IPS DF 6.9 (cell line): ENCODE measurements around the gene CAPZB.

Source experiments
- DNase-seq: peaks from one replicate; pipeline ENCODE4 v3.0.0-alpha.2; 2013; ENCODE audit warnings: low read depth, low spot score
- H3K27ac ChIP-seq: one replicate; pipeline ENCODE4 v1.5.1; 2013; ENCODE audit warnings: low read length, control low read depth
- H3K27me3 ChIP-seq: 2 replicates; pipeline ENCODE4 v1.6.1; 2013; ENCODE audit warnings: mild to moderate bottlenecking, low read length; ENCODE audit not compliant: control insufficient read depth, insufficient read depth
- H3K36me3 ChIP-seq: 2 replicates; pipeline ENCODE4 v1.6.1; 2013; ENCODE audit warnings: low read length; ENCODE audit not compliant: control insufficient read depth, insufficient read depth
- H3K4me1 ChIP-seq: 2 replicates; pipeline ENCODE4 v1.6.1; 2013; ENCODE audit warnings: low read length; ENCODE audit not compliant: control insufficient read depth, insufficient read depth
- H3K4me3 ChIP-seq: 2 replicates; pipeline ENCODE4 v1.5.1; 2013; ENCODE audit warnings: mild to moderate bottlenecking, low read length
- H3K9me3 ChIP-seq: 2 replicates; pipeline ENCODE4 v1.6.1; 2013; ENCODE audit warnings: low read length, inconsistent platforms; ENCODE audit not compliant: control insufficient read depth, insufficient read depth
- WGBS: extraction: QIAGEN DNeasy Blood & Tissue Kit; methylation state at CpG from one replicate; pipeline ENCODE4 v1.1.7; 2013; ENCODE audit warnings: mixed read lengths, missing lambda C conversion rate; ENCODE audit not compliant: insufficient read length, insufficient coverage; 5-methylcytosine and 5-hydroxymethylcytosine counted together

CAPZB gene

DNA sequence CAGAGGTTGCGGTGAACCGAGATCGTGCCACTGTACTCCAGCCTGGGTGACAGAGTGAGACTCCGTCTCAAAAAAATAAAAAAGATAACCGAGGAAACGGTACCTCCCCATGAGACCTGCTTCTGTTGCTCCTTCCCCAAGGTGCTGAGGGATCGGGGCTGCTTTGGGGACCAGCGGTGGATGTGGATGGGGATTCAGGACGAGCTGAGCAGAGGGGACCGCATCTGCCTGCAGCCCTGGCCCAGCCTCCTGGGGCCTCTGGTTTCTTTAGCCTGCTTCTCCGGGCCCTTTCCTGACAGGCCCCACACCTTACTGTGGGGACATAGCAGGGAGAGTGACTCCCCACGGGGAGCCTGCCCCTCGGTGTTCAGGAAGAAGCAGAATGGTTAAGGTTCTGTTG, 156.2 kb downstream of the CAPZB start:
- Histone ChIP-seq H3K27me3 (no peaks in the 10 kb centered on the region), H3K9me3 (no peaks in the 10 kb centered on the region), H3K36me3 (peaks cover 18% of the 10 kb centered on the region), H3K4me1 (no peaks in the 10 kb centered on the region), H3K4me3 (no peak overlapping the region), H3K27ac (no peak overlapping the region)
- WGBS, result no CpG with 5 or more reads among the region's 13 CpGs
- DNase-seq, result no peak

DNA sequence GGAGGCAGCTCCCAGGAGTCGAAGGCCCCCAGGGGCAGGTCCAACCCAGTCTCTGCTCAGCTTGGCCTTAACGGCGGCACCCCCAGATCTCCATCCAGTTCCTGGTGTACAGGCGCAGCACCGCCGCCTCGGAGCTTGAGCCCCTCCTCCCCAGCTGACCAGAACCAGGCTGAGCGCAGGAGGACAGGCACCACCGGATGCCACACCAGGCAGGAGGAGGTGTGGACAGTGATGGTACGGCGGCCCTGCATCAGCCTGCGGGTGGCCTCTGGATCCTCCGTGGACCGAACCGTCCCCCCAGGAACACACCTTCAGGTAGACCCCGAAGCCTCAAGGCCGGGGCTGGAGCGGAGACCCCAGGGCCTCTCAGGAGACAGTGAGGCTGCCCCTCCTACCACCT, 156.9 kb downstream of the CAPZB start:
- Histone ChIP-seq H3K27me3 (no peaks in the 10 kb centered on the region), H3K4me3 (no peak overlapping the region), H3K27ac (no peak overlapping the region), H3K9me3 (no peaks in the 10 kb centered on the region), H3K4me1 (no peaks in the 10 kb centered on the region), H3K36me3 (peaks cover 18% of the 10 kb centered on the region)
- whole genome bisulfite sequencing, result no CpG with 5 or more reads among the region's 18 CpGs
- DNase-seq, result no peak

DNA sequence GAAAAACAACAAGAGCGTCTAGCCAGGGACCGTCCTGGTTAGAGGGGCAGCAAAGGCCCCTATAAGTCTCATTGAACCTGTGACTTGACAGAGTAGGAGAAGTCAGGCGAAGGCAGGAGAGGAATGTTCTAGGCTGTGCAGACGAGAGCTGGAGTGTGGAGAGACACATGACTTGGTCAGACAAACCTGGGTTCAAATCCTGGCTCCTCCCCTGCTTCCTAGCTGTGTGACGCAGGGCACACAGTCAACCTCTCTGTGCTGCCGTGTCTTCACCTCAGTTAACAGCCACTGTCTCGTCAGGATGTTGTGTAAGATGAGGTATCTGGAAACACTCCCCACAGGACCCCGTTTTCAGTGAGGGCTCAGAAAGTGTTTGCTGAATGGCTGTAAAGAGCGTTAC, 157.6 kb downstream of the CAPZB start:
- Histone ChIP-seq H3K4me1 (no peaks in the 10 kb centered on the region), H3K36me3 (peaks cover 18% of the 10 kb centered on the region), H3K27me3 (no peaks in the 10 kb centered on the region), H3K27ac (no peak overlapping the region), H3K4me3 (no peak overlapping the region), H3K9me3 (no peaks in the 10 kb centered on the region)
- no peak for DNase-seq
- no CpG with 5 or more reads among the region's 9 CpGs for WGBS

DNA sequence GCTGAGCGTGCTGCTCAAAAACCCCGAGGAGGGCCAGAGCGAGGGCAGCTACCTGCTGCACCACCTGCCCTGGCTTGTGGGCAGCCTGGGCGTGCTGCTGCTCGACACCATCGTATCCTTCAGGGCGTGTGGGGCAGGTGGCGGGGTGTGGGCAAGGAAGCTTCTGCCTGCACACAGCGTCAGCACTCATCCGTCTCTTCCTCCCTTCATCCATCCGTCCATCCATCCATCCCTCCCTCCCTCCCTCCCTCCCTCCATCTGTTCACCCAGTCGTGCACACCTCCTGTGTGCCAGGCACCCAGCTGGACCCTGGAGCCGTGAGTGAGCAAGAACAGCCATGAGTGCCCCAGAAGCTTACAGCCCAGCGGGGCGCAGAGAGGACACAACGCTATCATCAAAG, 158.0 kb downstream of the CAPZB start:
- Histone ChIP-seq H3K9me3 (no peaks in the 10 kb centered on the region), H3K27me3 (no peaks in the 10 kb centered on the region), H3K36me3 (peaks cover 18% of the 10 kb centered on the region), H3K4me1 (no peaks in the 10 kb centered on the region), H3K27ac (no peak overlapping the region), H3K4me3 (no peak overlapping the region)
- DNase-seq, result no peak
- WGBS, result no CpG with 5 or more reads among the region's 16 CpGs

DNA sequence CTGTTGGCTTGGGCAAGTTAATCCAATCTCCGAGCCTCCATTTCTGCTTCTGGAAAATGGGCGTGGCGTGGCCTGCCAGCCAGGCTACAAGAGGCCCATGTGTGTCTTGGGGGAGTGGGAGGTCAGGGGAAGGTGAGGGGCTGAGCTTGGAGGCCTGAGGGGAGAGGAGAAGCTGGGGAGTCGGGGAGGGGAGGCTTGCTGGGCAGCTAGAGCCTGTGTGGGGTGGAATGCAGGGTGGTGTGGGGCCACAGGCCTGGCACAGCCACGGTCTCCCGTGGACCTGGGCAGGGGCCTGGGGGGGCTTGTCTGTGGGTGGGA, 158.6 kb downstream of the CAPZB start:
- Histone ChIP-seq H3K27me3 (no peaks in the 10 kb centered on the region), H3K4me3 (no peak overlapping the region), H3K36me3 (peaks cover 18% of the 10 kb centered on the region), H3K9me3 (no peaks in the 10 kb centered on the region), H3K4me1 (no peaks in the 10 kb centered on the region), H3K27ac (no peak overlapping the region)
- WGBS, result no CpG with 5 or more reads among the region's 6 CpGs
- DNase-seq, result no peak

DNA sequence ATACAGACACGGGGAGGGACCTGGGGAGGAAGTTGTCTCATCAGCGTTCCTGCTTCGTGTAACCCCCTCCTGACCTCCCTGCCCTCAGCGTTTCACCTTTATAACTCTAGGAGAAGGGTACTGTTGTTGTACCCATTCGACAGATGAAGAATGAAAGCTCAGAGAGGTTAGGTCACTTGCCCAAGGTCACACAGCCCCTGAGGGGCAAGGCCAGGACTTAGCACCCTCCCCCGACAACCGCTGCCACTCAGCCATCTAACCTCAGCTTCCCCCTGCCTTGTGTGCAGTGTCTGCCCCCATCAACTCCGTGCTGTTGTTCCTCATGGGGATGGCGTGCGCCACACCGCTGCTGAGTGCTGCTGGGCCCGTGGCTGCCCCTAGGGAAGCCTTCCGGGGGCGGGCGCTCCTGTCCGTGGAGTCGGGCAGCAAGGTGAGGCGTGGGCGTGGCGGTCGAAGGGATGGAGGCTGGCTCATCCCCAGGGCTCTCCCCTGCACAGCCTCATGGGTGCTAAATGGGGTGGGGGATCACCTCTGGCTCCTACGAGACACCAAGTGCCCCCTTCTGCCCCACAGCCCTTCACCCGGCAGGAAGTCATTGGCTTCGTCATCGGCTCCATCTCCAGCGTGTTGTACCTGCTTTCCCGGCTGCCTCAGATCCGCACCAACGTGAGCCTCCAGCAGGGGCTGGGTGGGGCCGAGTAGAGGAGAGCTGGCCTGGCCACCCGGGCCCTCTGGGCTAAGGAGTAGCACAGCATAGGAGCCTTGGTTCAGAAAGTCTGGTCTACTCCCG, 159.2 kb downstream of the CAPZB start:
- WGBS, result no CpG with 5 or more reads among the region's 32 CpGs
- H3K4me1 ChIP-seq, result no peaks in the 10 kb centered on the region
- H3K27me3 ChIP-seq, result no peaks in the 10 kb centered on the region
- peaks cover 18% of the 10 kb centered on the region for H3K36me3 ChIP-seq
- H3K4me3 ChIP-seq, result no peak overlapping the region
- no peak for DNase-seq
- no peaks in the 10 kb centered on the region for H3K9me3 ChIP-seq
- no peak overlapping the region for H3K27ac ChIP-seq

DNA sequence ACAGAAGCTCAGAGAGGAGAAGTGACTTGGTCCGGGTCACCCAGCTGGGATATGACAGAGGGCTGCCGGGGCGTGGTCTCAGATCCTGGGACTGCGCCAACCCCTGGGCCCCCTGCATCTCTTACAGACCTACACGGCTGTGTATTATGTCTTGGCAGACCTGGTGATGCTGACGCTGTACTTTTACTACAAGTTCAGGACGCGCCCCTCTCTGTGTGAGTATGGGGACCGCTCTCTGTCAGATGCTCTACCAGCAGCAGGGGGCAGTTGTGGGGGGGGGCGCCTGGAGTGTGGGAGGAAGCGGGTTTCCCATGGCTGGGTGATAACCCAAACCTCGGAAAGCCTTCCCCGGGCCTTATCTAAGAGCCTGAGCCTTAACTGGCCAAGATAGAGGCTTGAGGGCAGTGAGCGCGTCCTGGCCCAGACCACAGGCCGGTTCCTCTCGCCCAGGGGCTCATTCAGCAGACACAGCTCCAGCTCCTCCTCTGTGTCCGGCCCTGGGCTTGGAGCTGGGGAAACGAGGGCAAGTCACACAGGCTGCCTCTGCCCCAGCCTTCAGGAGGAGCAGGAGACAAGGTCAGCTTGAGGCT, 159.9 kb downstream of the CAPZB start:
- no peak for DNase-seq
- no peaks in the 10 kb centered on the region for H3K27me3 ChIP-seq
- H3K36me3 ChIP-seq, result peaks cover 18% of the 10 kb centered on the region
- no peaks in the 10 kb centered on the region for H3K4me1 ChIP-seq
- H3K4me3 ChIP-seq, result no peak overlapping the region
- no CpG with 5 or more reads among the region's 19 CpGs for WGBS
- no peaks in the 10 kb centered on the region for H3K9me3 ChIP-seq
- no peak overlapping the region for H3K27ac ChIP-seq

DNA sequence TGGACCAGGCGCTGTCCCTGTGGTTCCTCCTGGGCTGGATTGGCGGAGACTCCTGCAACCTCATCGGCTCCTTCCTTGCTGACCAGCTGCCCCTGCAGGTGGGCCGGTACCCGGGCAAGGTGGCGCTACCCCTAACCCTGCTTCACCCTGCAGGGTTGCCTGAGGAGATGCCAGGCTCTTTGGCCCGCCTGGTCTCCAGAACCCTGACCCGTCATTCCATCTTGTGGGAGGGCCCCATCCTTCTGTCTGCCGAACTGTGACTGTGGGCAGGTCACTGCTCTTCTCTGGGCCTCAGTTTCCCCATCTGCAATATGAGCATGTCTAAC, 160.7 kb downstream of the CAPZB start:
- no peaks in the 10 kb centered on the region for H3K4me1 ChIP-seq
- no CpG with 5 or more reads among the region's 9 CpGs for WGBS

DNA sequence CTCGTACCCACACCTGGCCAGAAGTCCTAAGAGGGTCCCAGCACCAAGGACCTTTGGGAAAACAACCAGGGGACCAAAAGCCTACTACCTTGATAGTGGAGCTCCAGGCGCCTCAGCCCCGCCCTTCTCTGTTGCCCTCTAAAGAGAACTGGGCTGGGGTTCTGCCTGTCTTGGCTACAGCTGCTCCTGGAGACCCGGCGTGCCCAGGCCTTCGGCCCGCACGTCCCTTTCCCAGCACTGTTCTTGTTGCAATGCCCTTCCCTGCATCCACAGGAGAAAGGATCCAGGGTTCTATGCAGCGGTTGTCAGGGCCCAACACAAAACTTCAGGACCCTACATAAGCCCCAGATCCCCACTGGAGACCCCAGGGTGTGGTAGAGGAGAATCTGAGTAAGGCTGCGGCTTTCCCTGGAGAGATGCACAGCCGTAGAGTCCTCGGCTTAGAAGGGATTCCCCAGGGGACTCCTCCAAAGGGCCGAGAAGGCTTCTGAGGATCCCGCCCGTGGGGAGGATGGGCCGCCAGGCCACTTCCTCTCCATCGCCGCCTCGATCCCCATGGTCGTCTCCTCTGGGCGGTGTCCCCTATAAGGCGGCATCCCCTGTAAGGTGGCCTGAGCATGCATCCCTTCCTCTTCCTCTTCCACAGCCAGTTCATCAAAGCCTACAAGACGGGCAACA, 161.2 kb downstream of the CAPZB start:
- H3K4me3 ChIP-seq, result no peak overlapping the region
- H3K27me3 ChIP-seq, result no peaks in the 10 kb centered on the region
- no CpG with 5 or more reads among the region's 23 CpGs for WGBS
- H3K27ac ChIP-seq, result no peak overlapping the region
- peaks cover 18% of the 10 kb centered on the region for H3K36me3 ChIP-seq
- H3K4me1 ChIP-seq, result no peaks in the 10 kb centered on the region
- DNase-seq, result no peak
- H3K9me3 ChIP-seq, result no peaks in the 10 kb centered on the region

More for the DNA sequence above, 160.7 kb downstream of the CAPZB start:
- Histone ChIP-seq H3K27me3 (no peaks in the 10 kb centered on the region), H3K27ac (no peak overlapping the region), H3K36me3 (peaks cover 18% of the 10 kb centered on the region), H3K9me3 (no peaks in the 10 kb centered on the region), H3K4me3 (no peak overlapping the region)
- no peak for DNase-seq

DNA sequence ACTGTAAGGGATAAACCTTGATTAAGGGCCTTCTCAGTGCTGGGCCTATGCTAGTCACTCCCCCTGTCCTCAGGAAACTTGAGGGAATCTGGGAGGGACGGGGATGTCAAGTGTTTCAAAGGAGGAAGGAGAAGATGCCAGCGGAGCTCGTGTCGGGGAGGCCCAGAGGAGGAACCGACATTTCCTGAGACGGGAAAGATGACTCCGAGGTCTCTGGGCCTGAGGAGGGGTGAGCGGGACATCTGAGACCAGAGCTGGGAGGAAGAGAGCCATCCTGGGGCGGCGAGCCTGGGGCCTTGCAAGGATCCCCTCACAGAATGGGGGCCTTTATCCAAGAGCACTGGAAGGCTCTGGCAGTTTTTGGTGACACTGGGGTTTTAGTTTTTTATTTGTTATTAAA, 162.9 kb downstream of the CAPZB start:
- WGBS, result no CpG with 5 or more reads among the region's 10 CpGs
- Histone ChIP-seq H3K27ac (no peak overlapping the region), H3K36me3 (peaks cover 15% of the 10 kb centered on the region), H3K4me3 (no peak overlapping the region), H3K4me1 (no peaks in the 10 kb centered on the region), H3K9me3 (no peaks in the 10 kb centered on the region), H3K27me3 (no peaks in the 10 kb centered on the region)
- DNase-seq, result no peak
